Effector memory CD4-positive, alpha-beta T cell (primary cell): ENCODE results near the gene HIVEP1.

Experiments used
- DNase-seq, 3 donors: peaks; one replicate each; pipeline ENCODE4 v3.0.0-alpha.2; 2020
- H3K27ac ChIP-seq: 2 replicates; pipeline ENCODE4 v1.7.0; 2013; ENCODE audit warnings: mild to moderate bottlenecking, low read length, moderate library complexity; ENCODE audit not compliant: insufficient read depth, poor library complexity, severe bottlenecking
- H3K27me3 ChIP-seq: replicated peaks from 2 replicates; pipeline ENCODE4 v1.7.0; 2013; ENCODE audit warnings: mild to moderate bottlenecking, low read length; ENCODE audit not compliant: insufficient read depth, control insufficient read depth, poor library complexity, severe bottlenecking
- H3K36me3 ChIP-seq: 2 replicates; pipeline ENCODE4 v1.7.0; 2013; ENCODE audit warnings: mild to moderate bottlenecking, low read length, moderate library complexity; ENCODE audit not compliant: control insufficient read depth, insufficient read depth
- H3K4me1 ChIP-seq: 2 replicates; pipeline ENCODE4 v1.7.0; 2013; ENCODE audit warnings: low read length, mild to moderate bottlenecking; ENCODE audit not compliant: control insufficient read depth, insufficient read depth, poor library complexity, severe bottlenecking
- H3K4me3 ChIP-seq: 2 replicates; pipeline ENCODE4 v1.7.0; 2013; ENCODE audit warnings: low read length, low read depth, mild to moderate bottlenecking; ENCODE audit not compliant: insufficient read depth, poor library complexity, severe bottlenecking
- H3K9me3 ChIP-seq: 2 replicates; pipeline ENCODE4 v1.7.0; 2013; ENCODE audit warnings: mild to moderate bottlenecking, low read length, moderate library complexity; ENCODE audit not compliant: control insufficient read depth

HIVEP1 gene

DNA sequence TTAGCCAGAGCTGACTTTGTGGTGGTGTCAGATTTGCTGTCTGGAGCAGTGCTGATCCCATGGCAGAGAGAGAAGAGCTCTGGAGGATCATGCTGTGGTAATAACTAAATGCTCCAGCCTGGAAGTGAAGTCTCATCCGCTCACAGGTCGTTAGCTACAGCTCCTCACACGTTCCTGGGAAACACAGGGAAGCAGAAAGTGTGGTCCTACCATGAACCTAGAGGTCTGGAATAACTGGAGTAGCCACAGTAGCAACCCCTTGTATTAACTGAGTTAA lies 2.7 kb downstream of the HIVEP1 start:
- no peaks in the 10 kb centered on the region for H3K27me3 ChIP-seq
- H3K9me3 ChIP-seq, result no peaks in the 10 kb centered on the region
- H3K4me3 ChIP-seq, result no peak overlapping the region
- no peak for DNase-seq
- H3K36me3 ChIP-seq, result peaks cover 11% of the 10 kb centered on the region
- no peak overlapping the region for H3K27ac ChIP-seq
- H3K4me1 ChIP-seq, result peaks cover 7% of the 10 kb centered on the region

DNA sequence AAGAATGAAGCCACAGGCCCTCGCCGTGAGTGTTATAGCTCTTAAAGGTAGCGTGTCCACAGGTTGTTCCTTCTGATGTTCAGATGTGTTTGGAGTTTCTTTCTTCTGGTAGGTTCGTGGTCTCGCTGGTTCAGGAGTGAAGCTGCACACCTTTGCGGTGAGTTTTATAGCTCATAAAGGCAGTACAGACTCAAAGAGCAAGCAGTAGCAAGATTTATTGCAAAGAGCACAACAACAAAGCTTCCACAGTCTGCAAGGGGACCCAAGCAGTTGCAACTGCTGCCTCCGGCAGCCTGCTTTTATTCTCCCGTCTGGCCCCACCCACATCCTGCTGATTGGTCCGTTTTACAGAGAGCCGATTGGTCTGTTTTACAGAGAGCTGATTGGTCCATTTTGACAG lies 5.2 kb downstream of the HIVEP1 start:
- H3K27me3 ChIP-seq, result no peaks in the 10 kb centered on the region
- H3K4me3 ChIP-seq, result no peak overlapping the region
- H3K4me1 ChIP-seq, result peaks cover 7% of the 10 kb centered on the region
- DNase-seq, result no peak
- no peak overlapping the region for H3K27ac ChIP-seq
- H3K36me3 ChIP-seq, result peaks cover 11% of the 10 kb centered on the region
- H3K9me3 ChIP-seq, result no peaks in the 10 kb centered on the region

DNA sequence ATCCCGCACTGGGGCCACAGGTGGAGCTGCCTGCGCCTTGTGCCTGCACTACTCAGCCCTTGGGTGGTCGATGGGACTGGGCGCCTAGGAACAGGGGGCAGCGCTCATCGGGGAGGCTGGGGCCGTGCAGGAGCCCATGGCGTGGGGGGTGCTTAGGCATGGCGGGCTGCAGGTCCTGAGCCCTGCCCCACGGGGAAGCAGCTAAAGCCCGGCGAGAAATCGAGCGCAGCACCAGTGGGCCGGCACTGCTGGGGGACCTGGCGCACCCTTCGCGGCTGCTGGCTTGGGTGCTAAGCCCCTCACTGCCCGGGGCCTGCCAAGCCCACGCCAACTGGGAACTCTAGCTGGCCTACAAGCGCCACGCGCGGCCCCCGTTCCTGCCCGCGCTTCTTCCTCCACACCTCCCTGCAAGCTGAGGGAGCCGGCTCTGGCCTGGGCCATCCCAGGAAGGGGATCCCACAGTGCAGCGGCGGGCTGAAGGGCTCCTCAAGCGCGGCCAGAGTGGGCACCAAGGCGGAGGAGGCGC lies 5.8 kb downstream of the HIVEP1 start:
- Histone ChIP-seq H3K27me3 (no peaks in the 10 kb centered on the region), H3K36me3 (peaks cover 11% of the 10 kb centered on the region), H3K9me3 (no peaks in the 10 kb centered on the region), H3K27ac (no peak overlapping the region), H3K4me3 (no peak overlapping the region), H3K4me1 (peaks cover 7% of the 10 kb centered on the region)
- no peak for DNase-seq

DNA sequence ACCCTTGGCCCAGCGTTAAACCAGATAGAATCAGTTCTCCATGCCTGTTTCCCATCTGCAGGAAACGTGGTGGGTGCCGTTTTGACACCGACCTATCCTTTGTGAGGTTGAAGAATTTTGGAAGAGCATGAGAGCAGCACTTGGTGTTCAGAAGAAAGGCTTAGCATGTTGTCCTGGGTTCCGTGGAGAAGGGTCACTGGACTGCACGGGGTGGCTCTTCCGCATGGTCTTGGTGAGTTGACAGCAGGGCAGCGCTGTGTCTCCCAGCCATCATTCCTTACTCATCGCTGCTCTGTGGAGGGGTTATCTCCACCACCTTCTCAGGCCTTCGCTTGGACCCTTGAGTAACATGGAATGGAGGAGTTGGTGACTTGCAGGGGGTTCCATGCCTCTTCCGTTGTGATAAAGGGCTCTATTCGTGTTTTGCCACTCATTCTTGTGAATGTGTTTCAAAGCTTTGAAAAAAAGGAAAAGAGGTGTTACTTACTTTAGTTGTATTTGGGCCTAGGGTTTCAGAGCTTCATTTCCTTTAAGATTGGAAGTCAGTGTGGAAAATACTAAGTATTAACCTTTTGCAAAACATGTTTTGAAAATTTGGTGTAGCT lies 8.2 kb downstream of the HIVEP1 start:
- no peak for DNase-seq
- H3K27ac ChIP-seq, result no peak overlapping the region
- no peak overlapping the region for H3K4me3 ChIP-seq
- H3K27me3 ChIP-seq, result no peaks in the 10 kb centered on the region
- no peaks in the 10 kb centered on the region for H3K9me3 ChIP-seq
- no peaks in the 10 kb centered on the region for H3K4me1 ChIP-seq
- H3K36me3 ChIP-seq, result peaks cover 11% of the 10 kb centered on the region

DNA sequence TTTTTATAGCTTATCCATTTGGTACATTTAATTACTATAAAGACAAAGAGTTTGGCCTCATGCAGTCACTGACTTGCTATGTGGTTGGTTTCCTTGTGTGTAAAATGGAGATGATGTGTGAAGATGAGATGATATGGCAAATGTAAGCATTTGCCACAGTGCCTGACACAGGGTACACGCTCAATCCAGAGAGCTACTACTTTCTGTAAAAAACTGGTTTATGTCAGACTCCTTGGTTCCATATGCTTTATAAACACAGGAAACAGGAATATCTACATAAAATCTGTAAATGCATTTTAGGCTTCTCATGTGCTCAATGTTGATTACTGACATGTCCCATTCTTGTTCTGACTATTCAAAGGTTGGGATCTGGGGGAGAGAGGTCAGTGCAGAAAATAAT lies 10.4 kb downstream of the HIVEP1 start:
- Histone ChIP-seq H3K27ac (no peak overlapping the region), H3K4me3 (no peak overlapping the region), H3K9me3 (no peaks in the 10 kb centered on the region), H3K27me3 (no peaks in the 10 kb centered on the region), H3K4me1 (no peaks in the 10 kb centered on the region), H3K36me3 (peaks cover under 1% of the 10 kb centered on the region)
- no peak for DNase-seq

DNA sequence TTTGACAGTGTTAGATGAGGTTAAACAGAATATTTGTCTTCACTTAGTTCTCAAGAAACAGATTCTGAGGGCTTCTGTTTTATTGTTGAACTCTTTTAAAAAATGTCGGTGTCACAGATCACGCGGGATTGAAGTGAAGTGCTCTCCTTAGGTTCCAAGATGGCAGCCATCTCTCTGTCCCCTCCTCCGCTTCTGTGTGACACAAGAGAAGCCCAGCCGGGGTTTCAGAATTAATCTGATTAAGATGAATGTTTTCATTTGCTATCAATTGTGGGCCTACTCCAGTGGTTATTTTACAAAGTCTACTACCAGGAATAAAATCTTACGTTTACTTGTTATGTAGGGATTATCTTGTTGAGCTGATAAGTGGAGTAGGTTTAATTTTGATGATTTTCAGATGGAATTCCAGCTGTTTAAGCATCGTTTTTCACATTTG lies 10.9 kb downstream of the HIVEP1 start:
- no peak overlapping the region for H3K4me3 ChIP-seq
- H3K4me1 ChIP-seq, result no peaks in the 10 kb centered on the region
- no peak overlapping the region for H3K27ac ChIP-seq
- DNase-seq, result no peak
- H3K9me3 ChIP-seq, result no peaks in the 10 kb centered on the region
- H3K27me3 ChIP-seq, result no peaks in the 10 kb centered on the region
- H3K36me3 ChIP-seq, result no peaks in the 10 kb centered on the region

DNA sequence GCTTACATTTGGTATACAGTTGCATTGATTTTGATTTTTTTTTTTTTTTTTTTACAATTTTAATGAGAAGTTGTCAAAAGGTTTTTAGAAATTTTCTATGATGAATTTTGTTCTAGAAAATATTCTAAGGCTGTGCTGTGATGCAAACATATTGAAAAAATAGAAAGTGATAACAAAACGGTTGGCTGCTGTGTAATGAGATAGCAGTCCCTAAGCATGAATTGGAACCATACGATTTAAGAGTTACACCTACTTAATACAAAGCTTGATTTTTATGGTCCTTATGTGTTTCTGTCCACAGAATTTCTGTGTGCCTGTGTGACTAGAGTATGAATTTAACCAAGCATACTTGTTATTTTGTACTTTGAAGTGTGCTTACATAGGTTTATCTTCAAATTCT lies 12.1 kb downstream of the HIVEP1 start:
- DNase-seq, result no peak
- H3K9me3 ChIP-seq, result no peaks in the 10 kb centered on the region
- no peaks in the 10 kb centered on the region for H3K4me1 ChIP-seq
- H3K36me3 ChIP-seq, result no peaks in the 10 kb centered on the region
- no peak overlapping the region for H3K27ac ChIP-seq
- H3K27me3 ChIP-seq, result no peaks in the 10 kb centered on the region
- H3K4me3 ChIP-seq, result no peak overlapping the region

DNA sequence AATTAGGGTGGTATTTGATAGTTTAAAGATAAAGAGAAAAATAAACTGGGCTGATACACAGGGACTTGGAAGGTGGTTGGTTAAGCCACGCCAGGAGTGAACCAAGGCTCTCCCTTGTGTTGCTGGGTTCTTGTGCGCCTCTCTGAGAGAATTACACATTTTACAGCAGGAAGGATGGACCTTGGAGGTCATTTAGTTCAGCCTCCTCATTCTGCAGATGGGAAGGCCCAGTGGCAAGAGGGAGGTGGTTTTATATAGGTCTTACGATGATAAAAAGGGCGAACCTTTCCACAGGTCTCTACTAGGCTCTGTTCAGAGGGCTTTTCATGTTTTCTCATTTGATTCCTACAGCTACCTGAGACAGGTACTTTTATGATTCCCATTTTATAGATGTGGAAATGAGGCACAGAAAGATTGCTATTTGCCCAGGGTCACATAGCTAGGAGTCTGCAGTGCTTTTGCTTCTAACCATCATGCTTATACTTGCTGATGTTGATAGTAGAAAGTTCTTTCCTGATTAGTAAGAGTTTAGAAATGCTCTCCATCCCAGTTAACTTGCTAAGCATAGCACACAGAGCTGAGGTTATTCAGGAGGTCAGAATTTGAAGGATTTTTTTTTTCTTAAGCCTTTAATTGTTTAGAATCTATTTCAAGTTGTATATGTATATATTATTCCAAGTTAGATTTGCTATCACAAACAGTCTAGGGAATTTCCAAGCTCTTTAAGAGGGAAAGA lies 12.8 kb downstream of the HIVEP1 start:
- H3K4me1 ChIP-seq, result no peaks in the 10 kb centered on the region
- no peaks in the 10 kb centered on the region for H3K27me3 ChIP-seq
- no peak overlapping the region for H3K27ac ChIP-seq
- H3K4me3 ChIP-seq, result no peak overlapping the region
- H3K9me3 ChIP-seq, result peaks cover 3% of the 10 kb centered on the region
- peaks cover under 1% of the 10 kb centered on the region for H3K36me3 ChIP-seq
- DNase-seq, result no peak

DNA sequence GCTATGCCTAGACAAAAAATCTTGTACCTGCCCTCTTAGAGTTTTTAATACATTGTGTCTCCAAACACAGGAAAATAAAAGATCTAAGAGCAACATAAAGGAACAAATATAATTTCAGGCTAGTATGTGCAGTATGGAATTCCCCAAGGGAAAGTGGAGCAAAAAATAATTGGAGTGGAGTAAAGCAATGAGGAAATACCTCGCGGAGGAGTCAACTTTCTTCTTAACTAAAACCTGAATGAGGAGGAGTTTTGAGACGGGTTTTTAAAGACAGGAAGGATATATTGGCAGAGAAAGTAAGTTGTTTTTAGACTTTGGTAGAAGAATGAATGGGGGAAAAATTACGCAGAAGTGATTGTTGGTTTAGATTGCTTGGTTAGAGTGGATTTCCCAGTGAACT lies 14.0 kb downstream of the HIVEP1 start:
- H3K36me3 ChIP-seq, result peaks cover 3% of the 10 kb centered on the region
- no peaks in the 10 kb centered on the region for H3K27me3 ChIP-seq
- peaks cover 8% of the 10 kb centered on the region for H3K9me3 ChIP-seq
- no peak for DNase-seq
- no peak overlapping the region for H3K27ac ChIP-seq
- H3K4me1 ChIP-seq, result no peaks in the 10 kb centered on the region
- no peak overlapping the region for H3K4me3 ChIP-seq

DNA sequence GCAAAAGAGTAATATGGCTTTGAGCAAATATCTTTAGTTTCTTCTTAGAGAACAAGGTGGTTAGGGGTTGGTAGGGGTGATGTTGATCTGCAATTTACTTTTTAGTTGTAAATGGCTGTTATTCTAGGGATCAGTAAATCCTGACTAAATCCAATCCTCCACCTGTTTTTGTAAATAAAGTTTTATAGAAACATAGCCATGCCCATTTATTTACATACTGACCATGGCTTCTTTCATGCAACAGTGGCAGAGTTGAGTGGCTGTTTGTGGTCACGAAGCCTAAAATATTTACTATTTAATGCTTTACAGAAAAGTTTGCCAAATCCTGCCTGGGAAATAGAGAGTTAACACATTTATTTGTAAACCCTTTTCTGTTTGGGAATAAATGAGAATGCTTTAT lies 14.7 kb downstream of the HIVEP1 start:
- H3K9me3 ChIP-seq, result peaks cover 8% of the 10 kb centered on the region
- no peaks in the 10 kb centered on the region for H3K27me3 ChIP-seq
- peaks cover 3% of the 10 kb centered on the region for H3K36me3 ChIP-seq
- DNase-seq, result no peak
- no peak overlapping the region for H3K27ac ChIP-seq
- no peaks in the 10 kb centered on the region for H3K4me1 ChIP-seq
- H3K4me3 ChIP-seq, result no peak overlapping the region
